B cell (primary cell): ENCODE measurements around the gene AUTS2. TPM values are rescaled to one million over a fixed set of nuclear protein-coding genes. Genes with fewer than 3 reads are reported as not detected.

Experiments used
- ATAC-seq: fragments of 200-7000 bp; cut with Tn5 transposase; one replicate; pipeline ENCODE4 v1.10.0; 2021; ENCODE audit warnings: low read depth, mild to moderate bottlenecking, moderate number of reproducible peaks, moderate library complexity
- CTCF ChIA-PET: fragments of 350-600 bp; sonication (Branson Sonifier 250); formaldehyde crosslinking; loops from one replicate; lab custom pipeline; 2021; ENCODE audit warnings: antibody characterized with exemption, inconsistent platforms; lab: Charles Lee
- POLR2A ChIA-PET: fragments of 350-600 bp; sonication (Branson Sonifier 250); formaldehyde crosslinking; loops from one replicate; lab custom pipeline; 2021; ENCODE audit warnings: antibody characterized with exemption; lab: Charles Lee
- DNase-seq: peaks from one replicate; pipeline ENCODE4 v3.0.0; 2013
- H2AFZ ChIP-seq: 2 replicates; pipeline ENCODE4 v1.6.1; 2012; ENCODE audit warnings: mild to moderate bottlenecking, low read depth, low read length; ENCODE audit not compliant: insufficient read depth, poor library complexity, severe bottlenecking
- H3K27ac ChIP-seq, 2 donors: 1 replicate in 1 of 2; 2 replicates in 1 of 2; pipeline ENCODE4 v1.5.1; 2012 to 2013; ENCODE audit warnings: low read length in 2 of 2, mild to moderate bottlenecking in 2 of 2, moderate library complexity in 1 of 2
- H3K27me3 ChIP-seq, 4 experiments: fragments of 200-600 bp in 1 of 4; sonication (generic) in 1 of 4; replicated peaks in 1 of 4; 1 replicate in 2 of 4; 2 replicates in 2 of 4; pipeline versions ENCODE4 v1.6.1 to v1.7.0; 2013 to 2016; ENCODE audit warnings: low read length in 3 of 4, mild to moderate bottlenecking in 2 of 4, mixed read lengths in 1 of 4, moderate library complexity in 1 of 4; ENCODE audit not compliant: insufficient read depth in 4 of 4, control insufficient read depth in 3 of 4; ENCODE audit errors: control extremely low read depth in 1 of 4
- H3K36me3 ChIP-seq, 2 experiments: replicated peaks in 1 of 2; 1 replicate in 1 of 2; 2 replicates in 1 of 2; pipeline versions ENCODE4 v1.6.1 to v1.7.1; 2013; ENCODE audit warnings: low read length in 1 of 2; ENCODE audit not compliant: insufficient read depth in 2 of 2, control insufficient read depth in 1 of 2; ENCODE audit errors: control extremely low read depth in 1 of 2, extremely low read depth in 1 of 2
- H3K4me1 ChIP-seq, 2 donors: fragments of 200-600 bp in 1 of 2; sonication (generic) in 1 of 2; 1 replicate in 1 of 2; 2 replicates in 1 of 2; pipeline versions ENCODE4 v1.5.1 to v1.6.1; 2013 to 2017; ENCODE audit warnings: low read length in 2 of 2; ENCODE audit not compliant: control insufficient read depth in 2 of 2, insufficient read depth in 2 of 2
- H3K4me2 ChIP-seq: replicated peaks from 2 replicates; pipeline ENCODE3; 2012; ENCODE audit warnings: mild to moderate bottlenecking, low read depth, low read length; ENCODE audit not compliant: poor library complexity, severe bottlenecking
- H3K4me3 ChIP-seq, 5 experiments: fragments of 200-600 bp in 1 of 5; sonication (generic) in 1 of 5; 1 replicate in 3 of 5; 2 replicates in 2 of 5; pipeline versions ENCODE4 v1.5.1 to v1.7.0; 2011 to 2016; ENCODE audit warnings: low read length in 4 of 5, mild to moderate bottlenecking in 4 of 5, low read depth in 2 of 5, control low read depth in 1 of 5, moderate library complexity in 1 of 5; ENCODE audit not compliant: insufficient read depth in 1 of 5; ENCODE audit errors: control extremely low read depth in 1 of 5, extremely low read depth in 1 of 5
- H3K79me2 ChIP-seq: fragments of 200-600 bp; sonication (generic); one replicate; pipeline ENCODE4 v1.6.0; 2016; ENCODE audit warnings: low read length; ENCODE audit not compliant: control insufficient read depth, insufficient read depth
- H3K9ac ChIP-seq: fragments of 200-600 bp; sonication (generic); 2 replicates; pipeline ENCODE4 v1.6.1; 2017; ENCODE audit warnings: mild to moderate bottlenecking, low read length, moderate library complexity
- H3K9me3 ChIP-seq, 3 donors: one replicate each; pipeline versions ENCODE4 v1.6.1 to v1.7.1; 2013; ENCODE audit warnings: low read length in 2 of 3; ENCODE audit not compliant: control insufficient read depth in 2 of 3, insufficient read depth in 1 of 3; ENCODE audit errors: control extremely low read depth in 1 of 3
- H4K20me1 ChIP-seq: 2 replicates; pipeline ENCODE4 v1.6.0; 2012; ENCODE audit warnings: mild to moderate bottlenecking, low read length; ENCODE audit not compliant: insufficient read depth, control insufficient read depth, poor library complexity, severe bottlenecking
- H3K27ac Mint-ChIP-seq: one replicate; pipeline ENCODE4 v1.8.0; 2021; ENCODE audit warnings: mixed read lengths
- H3K27me3 Mint-ChIP-seq: one replicate; pipeline ENCODE4 v1.8.0; 2021; ENCODE audit warnings: mixed read lengths
- H3K4me1 Mint-ChIP-seq: one replicate; pipeline ENCODE4 v1.8.0; 2021; ENCODE audit warnings: mixed read lengths
- H3K4me3 Mint-ChIP-seq: one replicate; pipeline ENCODE4 v1.8.0; 2021; ENCODE audit warnings: mixed read lengths
- H3K9me3 Mint-ChIP-seq: one replicate; pipeline ENCODE4 v1.8.0; 2022; ENCODE audit warnings: mixed read lengths; ENCODE audit not compliant: insufficient read depth
- EZH2 ChIP-seq: IDR thresholded peaks from 2 replicates; pipeline ENCODE4 v1.6.1; 2012; ENCODE audit warnings: borderline replicate concordance, low read depth, mild to moderate bottlenecking, moderate library complexity, low read length; ENCODE audit not compliant: insufficient read depth, poor library complexity, severe bottlenecking
- WGBS: methylation state at CpG from one replicate; pipeline ENCODE4 v1.1.5; 2013; ENCODE audit warnings: missing lambda C conversion rate; ENCODE audit not compliant: insufficient coverage; 5-methylcytosine and 5-hydroxymethylcytosine counted together
- intact Hi-C: fragments of 100-400 bp; cut with micrococcal nuclease; formaldehyde crosslinking; loops from one replicate; pipeline ENCODE4 v1.10.0; 2022
- polyA plus RNA-seq: library from polyadenylated mRNA; depleted of rRNA; stranded (reverse); fragments of >200 nt; gene quantifications from 2 replicates; pipeline ENCODE4 v1.2.3, GENCODE V29; 2012
- total RNA-seq, 2 donors: library from RNA; stranded (reverse); fragments of 120-200 nt in 1 of 2; gene quantifications; 1 replicate in 1 of 2; 2 replicates in 1 of 2; pipeline versions ENCODE4 v1.2.3 to v1.2.4, GENCODE V29; 2013 to 2022
- TF ChIP-seq, protein P1 (sequence below): fragments of 200-600 bp; IDR thresholded peaks from one replicate; pipeline ENCODE4 v1.8.0; 2022; ENCODE audit warnings: antibody characterized with exemption, mild to moderate bottlenecking

AUTS2 gene
- total and polyA plus RNA-seq, 2 donors (not counting 1 experiment from before 2014, with no cell fraction given), result 22.3 to 35.0 TPM

DNA sequence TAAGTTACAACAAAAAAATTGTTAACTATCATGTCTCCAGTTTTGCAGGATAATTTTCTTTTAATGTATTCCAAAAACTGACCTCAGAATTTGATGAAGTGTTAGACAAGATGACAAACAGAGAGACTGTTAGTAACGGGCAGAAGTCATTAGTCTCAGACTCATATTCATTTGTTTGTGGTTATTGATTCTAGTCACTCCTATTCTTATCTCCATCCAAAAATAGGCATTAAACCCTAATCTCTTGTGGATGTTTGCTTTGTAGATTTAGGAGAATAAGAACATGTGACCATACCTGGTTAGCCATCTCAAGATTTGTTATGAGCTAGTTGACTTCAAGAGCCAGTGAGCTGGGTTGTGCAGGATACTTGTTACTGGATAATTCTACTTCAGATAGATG is 261.1 kb downstream of the AUTS2 start:
- Histone ChIP-seq H3K9ac (no peak overlapping the region), H4K20me1 (peaks cover 26% of the 10 kb centered on the region), H3K27me3 (no peaks in the 10 kb centered on the region), H3K36me3 (no peaks in the 10 kb centered on the region), H3K27ac (no peak overlapping the region), H2AFZ (no peak overlapping the region), H3K79me2 (peaks cover 56% of the 10 kb centered on the region), H3K9me3 (no peaks in the 10 kb centered on the region), H3K4me2 (no peak overlapping the region), H3K4me1 (peaks cover 7 to 10% of the 10 kb centered on the region in 2 donors), H3K4me3 (no peak overlapping the region)
- Mint-ChIP-seq H3K27ac (no peak overlapping the region), H3K4me1 (peaks cover 42% of the 10 kb centered on the region), H3K9me3 (no peaks in the 10 kb centered on the region), H3K27me3 (no peaks in the 10 kb centered on the region), H3K4me3 (no peak overlapping the region)
- intact Hi-C loops, result no loop called here
- POLR2A ChIA-PET, result no interaction called here
- no CpG with 5 or more reads among the region's 1 CpG for WGBS
- CTCF ChIA-PET, result interaction anchor here (0.6 kb wide), 1 partner anchor 9 kb away, joined by 3 read pairs; no protein-coding TSS in a partner anchor
- no peak for TF ChIP-seq EZH2
- TF ChIP-seq, protein P1, sequence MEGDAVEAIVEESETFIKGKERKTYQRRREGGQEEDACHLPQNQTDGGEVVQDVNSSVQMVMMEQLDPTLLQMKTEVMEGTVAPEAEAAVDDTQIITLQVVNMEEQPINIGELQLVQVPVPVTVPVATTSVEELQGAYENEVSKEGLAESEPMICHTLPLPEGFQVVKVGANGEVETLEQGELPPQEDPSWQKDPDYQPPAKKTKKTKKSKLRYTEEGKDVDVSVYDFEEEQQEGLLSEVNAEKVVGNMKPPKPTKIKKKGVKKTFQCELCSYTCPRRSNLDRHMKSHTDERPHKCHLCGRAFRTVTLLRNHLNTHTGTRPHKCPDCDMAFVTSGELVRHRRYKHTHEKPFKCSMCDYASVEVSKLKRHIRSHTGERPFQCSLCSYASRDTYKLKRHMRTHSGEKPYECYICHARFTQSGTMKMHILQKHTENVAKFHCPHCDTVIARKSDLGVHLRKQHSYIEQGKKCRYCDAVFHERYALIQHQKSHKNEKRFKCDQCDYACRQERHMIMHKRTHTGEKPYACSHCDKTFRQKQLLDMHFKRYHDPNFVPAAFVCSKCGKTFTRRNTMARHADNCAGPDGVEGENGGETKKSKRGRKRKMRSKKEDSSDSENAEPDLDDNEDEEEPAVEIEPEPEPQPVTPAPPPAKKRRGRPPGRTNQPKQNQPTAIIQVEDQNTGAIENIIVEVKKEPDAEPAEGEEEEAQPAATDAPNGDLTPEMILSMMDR, result no peak
- ATAC-seq (no peak), DNase-seq (no peak)

DNA sequence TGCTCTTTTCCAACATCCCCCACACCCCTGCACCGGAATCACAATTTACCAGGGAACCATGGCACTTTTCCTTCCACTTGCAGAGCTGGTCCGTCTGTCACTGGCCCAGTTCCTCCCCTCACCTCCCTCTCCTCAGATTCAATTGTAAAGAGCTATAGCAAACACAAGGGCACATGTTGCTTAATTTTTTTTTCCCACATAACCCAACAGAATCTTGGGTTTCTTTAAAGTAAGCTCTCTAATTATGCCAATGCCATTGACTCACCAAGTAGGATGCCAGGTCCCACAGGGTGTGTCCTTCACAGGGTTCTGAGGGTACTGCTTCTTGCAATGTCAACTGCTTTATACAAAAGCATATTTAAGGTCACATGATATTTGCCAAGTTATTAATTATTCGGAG is 262.2 kb downstream of the AUTS2 start:
- 98% methylated on average over 3 of the region's 3 CpGs for WGBS
- ChIA-PET POLR2A (no interaction called here), CTCF (no interaction called here)
- Mint-ChIP-seq H3K4me3 (no peak overlapping the region), H3K27ac (no peak overlapping the region), H3K27me3 (no peaks in the 10 kb centered on the region), H3K9me3 (no peaks in the 10 kb centered on the region), H3K4me1 (peaks cover 47% of the 10 kb centered on the region)
- TF ChIP-seq EZH2, result no peak
- TF ChIP-seq, protein P1, result no peak
- no peak for ATAC-seq
- peaks cover 55% of the 10 kb centered on the region for H3K79me2 ChIP-seq
- H3K27me3 ChIP-seq, result no peaks in the 10 kb centered on the region
- DNase-seq, result no peak
- no peaks in the 10 kb centered on the region for H3K36me3 ChIP-seq
- H2AFZ ChIP-seq, result no peak overlapping the region
- no peak overlapping the region for H3K27ac ChIP-seq
- peaks cover 29% of the 10 kb centered on the region for H4K20me1 ChIP-seq
- intact Hi-C loops, result no loop called here
- no peak overlapping the region for H3K4me2 ChIP-seq
- H3K9me3 ChIP-seq, result no peaks in the 10 kb centered on the region
- H3K4me3 ChIP-seq, result no peak overlapping the region
- peaks cover 7 to 10% of the 10 kb centered on the region in 2 donors for H3K4me1 ChIP-seq
- H3K9ac ChIP-seq, result no peak overlapping the region
